H9 (cell line): ENCODE data around the gene AQP9. TPM values are rescaled to one million over a fixed set of nuclear protein-coding genes. Genes with fewer than 3 reads are reported as not detected.

Experiments
- DNase-seq: peaks from one replicate; pipeline ENCODE4 v3.0.0-alpha.2; 2017
- H2AFZ ChIP-seq: one replicate; pipeline ENCODE4 v1.6.1; 2013; ENCODE audit warnings: mild to moderate bottlenecking, low read length, control low read depth, moderate library complexity
- H2AK5ac ChIP-seq: 2 replicates; pipeline ENCODE4 v1.6.1; 2013; ENCODE audit warnings: low read length, control low read depth, mixed read lengths; ENCODE audit not compliant: insufficient read length
- H2BK120ac ChIP-seq: one replicate; pipeline ENCODE4 v1.6.1; 2013; ENCODE audit warnings: low read depth, mild to moderate bottlenecking, low read length, control low read depth, inconsistent platforms; ENCODE audit not compliant: poor library complexity, severe bottlenecking
- H2BK12ac ChIP-seq: 2 replicates; pipeline ENCODE4 v1.6.1; 2013; ENCODE audit warnings: low read length, control low read depth, mixed read lengths, low read depth; ENCODE audit not compliant: insufficient read length
- H2BK15ac ChIP-seq: 2 replicates; pipeline ENCODE4 v1.6.1; 2013; ENCODE audit warnings: low read depth, low read length, control low read depth
- H2BK20ac ChIP-seq: one replicate; pipeline ENCODE4 v1.6.1; 2013; ENCODE audit warnings: low read depth, mild to moderate bottlenecking, low read length, control low read depth, inconsistent platforms; ENCODE audit not compliant: poor library complexity, severe bottlenecking
- H2BK5ac ChIP-seq: 2 replicates; pipeline ENCODE4 v1.6.1; 2013; ENCODE audit warnings: low read length, control low read depth, mixed read lengths; ENCODE audit not compliant: insufficient read length
- H3K14ac ChIP-seq: 2 replicates; pipeline ENCODE4 v1.6.1; 2013; ENCODE audit warnings: low read length, control low read depth; ENCODE audit not compliant: insufficient read depth
- H3K18ac ChIP-seq: 2 replicates; pipeline ENCODE4 v1.6.1; 2013; ENCODE audit warnings: low read depth, mild to moderate bottlenecking, mixed read lengths, low read length, control low read depth; ENCODE audit not compliant: insufficient read length
- H3K23ac ChIP-seq: 2 replicates; pipeline ENCODE4 v1.6.1; 2013; ENCODE audit warnings: low read length, control low read depth, mixed read lengths, low read depth; ENCODE audit not compliant: insufficient read length
- H3K23me2 ChIP-seq: 2 replicates; pipeline ENCODE4 v1.6.1; 2013; ENCODE audit warnings: low read depth, mild to moderate bottlenecking, mixed read lengths, low read length, control low read depth; ENCODE audit not compliant: insufficient read length, poor library complexity, severe bottlenecking
- H3K27ac ChIP-seq: 2 replicates; pipeline ENCODE4 v1.5.1; 2013; ENCODE audit warnings: low read length, control low read depth, mixed read lengths, low read depth; ENCODE audit not compliant: insufficient read length
- H3K27me3 ChIP-seq: 2 replicates; pipeline ENCODE4 v1.6.1; 2013; ENCODE audit warnings: low read length, control low read depth, inconsistent platforms; ENCODE audit not compliant: insufficient read depth
- H3K4ac ChIP-seq: 2 replicates; pipeline ENCODE4 v1.6.1; 2013; ENCODE audit warnings: low read depth, mild to moderate bottlenecking, control low read depth, inconsistent platforms, low read length, moderate library complexity
- H3K4me1 ChIP-seq: 2 replicates; pipeline ENCODE4 v1.6.1; 2013; ENCODE audit warnings: low read length, control low read depth, inconsistent platforms; ENCODE audit not compliant: insufficient read depth
- H3K4me2 ChIP-seq: 2 replicates; pipeline ENCODE4 v1.6.1; 2013; ENCODE audit warnings: low read length, control low read depth, mixed read lengths; ENCODE audit not compliant: insufficient read length, insufficient read depth
- H3K56ac ChIP-seq: 2 replicates; pipeline ENCODE4 v1.6.1; 2013; ENCODE audit warnings: low read depth, mild to moderate bottlenecking, mixed read lengths, low read length, control low read depth; ENCODE audit not compliant: insufficient read length
- H3K79me1 ChIP-seq: 2 replicates; pipeline ENCODE4 v1.6.1; 2013; ENCODE audit warnings: low read depth, mild to moderate bottlenecking, moderate library complexity, low read length, control low read depth, inconsistent platforms; ENCODE audit not compliant: insufficient read depth, poor library complexity, severe bottlenecking
- H3K79me2 ChIP-seq: 2 replicates; pipeline ENCODE4 v1.6.1; 2013; ENCODE audit warnings: low read length, control low read depth, inconsistent platforms; ENCODE audit not compliant: insufficient read depth
- H3K9ac ChIP-seq: 2 replicates; pipeline ENCODE4 v1.6.1; 2013; ENCODE audit warnings: low read length, control low read depth, mixed read lengths; ENCODE audit not compliant: insufficient read length; ENCODE audit errors: extremely low read depth
- H3K9me3 ChIP-seq: one replicate; pipeline ENCODE4 v1.6.1; 2013; ENCODE audit warnings: low read depth, low read length, inconsistent platforms; ENCODE audit not compliant: control insufficient read depth
- H3T11ph ChIP-seq: one replicate; pipeline ENCODE4 v1.6.1; 2013; ENCODE audit warnings: mild to moderate bottlenecking, low read length, control low read depth, inconsistent platforms
- H4K20me1 ChIP-seq: one replicate; pipeline ENCODE4 v1.6.1; 2013; ENCODE audit not compliant: control insufficient read depth, insufficient read length, insufficient read depth
- H4K5ac ChIP-seq: 2 replicates; pipeline ENCODE4 v1.6.1; 2013; ENCODE audit warnings: low read depth, mild to moderate bottlenecking, mixed read lengths, low read length, control low read depth; ENCODE audit not compliant: insufficient read length
- H4K8ac ChIP-seq: replicated peaks from 2 replicates; pipeline ENCODE4 v1.6.1; 2013; ENCODE audit warnings: low read length, control low read depth, mixed read lengths, low read depth; ENCODE audit not compliant: insufficient read length
- H4K91ac ChIP-seq: 2 replicates; pipeline ENCODE4 v1.6.1; 2013; ENCODE audit warnings: low read depth, mild to moderate bottlenecking, moderate library complexity, mixed read lengths, low read length, control low read depth; ENCODE audit not compliant: insufficient read length
- H3K27ac Mint-ChIP-seq, 3 experiments: 2 replicates in 2 of 3; 3 replicates in 1 of 3; pipeline ENCODE4 v1.8.0; 2020 to 2021; ENCODE audit warnings: mixed read lengths in 3 of 3, mild to moderate bottlenecking in 1 of 3, moderate library complexity in 1 of 3
- H3K27me3 Mint-ChIP-seq: 2 replicates; pipeline ENCODE4 v1.8.0; 2021; ENCODE audit warnings: low read depth, mild to moderate bottlenecking, moderate library complexity, mixed read lengths
- H3K36me3 Mint-ChIP-seq, 3 experiments: 2 replicates in 2 of 3; 3 replicates in 1 of 3; pipeline ENCODE4 v1.8.0; 2020 to 2021; ENCODE audit warnings: low read depth in 3 of 3, mixed read lengths in 3 of 3; ENCODE audit not compliant: insufficient read depth in 1 of 3
- H3K4me1 Mint-ChIP-seq, 2 experiments: 2 replicates each; pipeline ENCODE4 v1.8.0; 2020; ENCODE audit warnings: mixed read lengths in 2 of 2
- H3K4me3 Mint-ChIP-seq, 2 experiments: 2 replicates in 1 of 2; 3 replicates in 1 of 2; pipeline ENCODE4 v1.8.0; 2020 to 2021; ENCODE audit warnings: mild to moderate bottlenecking in 2 of 2, mixed read lengths in 2 of 2, moderate library complexity in 1 of 2
- H3K9me3 Mint-ChIP-seq, 2 experiments: 2 replicates in 1 of 2; 3 replicates in 1 of 2; pipeline ENCODE4 v1.8.0; 2020; ENCODE audit warnings: mild to moderate bottlenecking in 2 of 2, mixed read lengths in 2 of 2, moderate library complexity in 1 of 2
- total RNA-seq: library from RNA; stranded (reverse); gene quantifications from 2 replicates; pipeline ENCODE4 v1.2.1, GENCODE V29; 2021
- TF ChIP-seq, protein P1 (sequence below): fragments of 200-600 bp; sonication (generic); conservative IDR thresholded peaks from 3 replicates; pipeline ENCODE4 v1.8.0; 2021; ENCODE audit warnings: antibody characterized with exemption, mild to moderate bottlenecking

The AQP9 gene
- total RNA-seq, 1 experiment from 2014 or later: not detected

- H3K23ac ChIP-seq: no peak overlapping the region
- H3K14ac ChIP-seq: no peak overlapping the region
These were observed 27.5 kb downstream of the AQP9 start for GRCh38 chr15:58165661-58166060.

More at GRCh38 chr15:58165661-58166060, 27.5 kb downstream of the AQP9 start:
- no peak overlapping the region for H2AK5ac ChIP-seq
- no peak overlapping the region for H2BK120ac ChIP-seq
- Mint-ChIP-seq H3K4me3 (no peak overlapping the region), H3K36me3 (no peaks in the 10 kb centered on the region), H3K4me1 (peaks cover 5 to 6% of the 10 kb centered on the region in 2 experiments), H3K27me3 (peaks cover 3% of the 10 kb centered on the region; the same call in 1 of the 2 replicates), H3K27ac (no peak overlapping the region; a peak in 1 of 7 replicates), H3K9me3 (no peaks in the 10 kb centered on the region)
- no peak overlapping the region for H3K18ac ChIP-seq
- H3K4me1 ChIP-seq: no peaks in the 10 kb centered on the region
- H2AFZ ChIP-seq: no peak overlapping the region
- no peak overlapping the region for H3K9ac ChIP-seq
- H4K8ac ChIP-seq: no peak overlapping the region
- H3K27ac ChIP-seq: no peak overlapping the region
- no peak overlapping the region for H4K5ac ChIP-seq
- TF ChIP-seq, protein P1, sequence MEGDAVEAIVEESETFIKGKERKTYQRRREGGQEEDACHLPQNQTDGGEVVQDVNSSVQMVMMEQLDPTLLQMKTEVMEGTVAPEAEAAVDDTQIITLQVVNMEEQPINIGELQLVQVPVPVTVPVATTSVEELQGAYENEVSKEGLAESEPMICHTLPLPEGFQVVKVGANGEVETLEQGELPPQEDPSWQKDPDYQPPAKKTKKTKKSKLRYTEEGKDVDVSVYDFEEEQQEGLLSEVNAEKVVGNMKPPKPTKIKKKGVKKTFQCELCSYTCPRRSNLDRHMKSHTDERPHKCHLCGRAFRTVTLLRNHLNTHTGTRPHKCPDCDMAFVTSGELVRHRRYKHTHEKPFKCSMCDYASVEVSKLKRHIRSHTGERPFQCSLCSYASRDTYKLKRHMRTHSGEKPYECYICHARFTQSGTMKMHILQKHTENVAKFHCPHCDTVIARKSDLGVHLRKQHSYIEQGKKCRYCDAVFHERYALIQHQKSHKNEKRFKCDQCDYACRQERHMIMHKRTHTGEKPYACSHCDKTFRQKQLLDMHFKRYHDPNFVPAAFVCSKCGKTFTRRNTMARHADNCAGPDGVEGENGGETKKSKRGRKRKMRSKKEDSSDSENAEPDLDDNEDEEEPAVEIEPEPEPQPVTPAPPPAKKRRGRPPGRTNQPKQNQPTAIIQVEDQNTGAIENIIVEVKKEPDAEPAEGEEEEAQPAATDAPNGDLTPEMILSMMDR: no peak
- no peak overlapping the region for H3T11ph ChIP-seq
- H3K79me1 ChIP-seq: no peaks in the 10 kb centered on the region
- no peak overlapping the region for H2BK15ac ChIP-seq
- H3K27me3 ChIP-seq: no peaks in the 10 kb centered on the region
- H4K20me1 ChIP-seq: no peaks in the 10 kb centered on the region
- H4K91ac ChIP-seq: no peak overlapping the region
- H2BK5ac ChIP-seq: no peak overlapping the region
- no peak overlapping the region for H3K56ac ChIP-seq
- no peak overlapping the region for H2BK20ac ChIP-seq
- H3K4me2 ChIP-seq: no peak overlapping the region
- no peaks in the 10 kb centered on the region for H3K79me2 ChIP-seq
- H2BK12ac ChIP-seq: no peak overlapping the region
- no peaks in the 10 kb centered on the region for H3K23me2 ChIP-seq
- DNase-seq: no peak
- H3K4ac ChIP-seq: no peak overlapping the region
- no peaks in the 10 kb centered on the region for H3K9me3 ChIP-seq
